ENCODE data around the gene SOX11. TPM values are rescaled to one million over a fixed set of nuclear protein-coding genes. Genes with fewer than 3 reads are reported as not detected.
A peak's percentile ranks its signal among the peaks of the same experiment; 100 is the strongest.

Gene SOX11
- total RNA-seq, 4 donors from 2014 or later: not detected

DNA sequence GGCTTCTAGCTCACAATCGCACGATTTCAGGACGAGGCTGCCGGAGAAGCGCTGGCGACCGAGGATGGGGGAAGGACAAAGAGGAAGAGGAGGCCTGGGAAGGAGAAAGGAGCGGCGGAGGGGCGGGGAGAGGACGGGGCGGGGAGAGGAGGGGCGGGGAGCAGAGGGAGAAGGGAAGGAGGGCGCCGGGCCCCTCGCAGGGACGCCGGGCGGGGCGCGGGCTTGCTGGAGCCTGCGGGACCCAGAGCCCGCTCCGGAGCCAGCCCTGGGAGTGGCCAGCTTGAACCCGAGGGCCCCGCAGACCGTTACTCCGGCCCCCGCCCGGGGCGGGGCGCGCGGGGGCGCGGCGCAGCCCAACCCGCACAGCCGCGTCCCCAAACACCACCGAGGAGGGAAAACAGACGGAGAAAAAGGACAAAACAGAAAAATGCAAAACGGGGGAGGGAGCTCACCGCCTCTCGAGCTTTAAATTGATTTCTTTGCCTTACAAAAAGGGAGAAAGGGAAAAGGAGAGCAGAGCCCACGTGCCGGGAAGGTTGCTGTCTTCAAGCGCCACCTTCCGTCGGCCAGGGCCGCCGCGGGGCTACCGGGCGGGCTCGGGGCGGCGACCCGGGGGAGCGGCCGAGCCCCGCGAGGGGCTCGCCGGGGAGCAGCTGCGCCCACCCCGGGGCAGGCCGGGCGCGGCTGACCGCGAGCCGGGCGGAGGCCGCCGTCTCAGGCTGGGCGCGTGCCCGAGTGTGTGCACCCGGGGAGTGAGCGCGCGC, 781 bp upstream of the SOX11 start:
- TF ChIP-seq CTCF (IDR thresholded peaks at IDR 0.05): no peak
- DNase-seq (ENCODE audit: low spot score) (no peak), ATAC-seq (ENCODE audit: low FRiP score) (no peak)

- TF ChIP-seq CTCF (IDR thresholded peaks at IDR 0.05): no peak
- no peak for ATAC-seq (ENCODE audit: low FRiP score)
- DNase-seq (ENCODE audit: low spot score): no peak
These were observed 540 bp downstream of the SOX11 start for GRCh38 chr2:5692561-5693286.

DNA sequence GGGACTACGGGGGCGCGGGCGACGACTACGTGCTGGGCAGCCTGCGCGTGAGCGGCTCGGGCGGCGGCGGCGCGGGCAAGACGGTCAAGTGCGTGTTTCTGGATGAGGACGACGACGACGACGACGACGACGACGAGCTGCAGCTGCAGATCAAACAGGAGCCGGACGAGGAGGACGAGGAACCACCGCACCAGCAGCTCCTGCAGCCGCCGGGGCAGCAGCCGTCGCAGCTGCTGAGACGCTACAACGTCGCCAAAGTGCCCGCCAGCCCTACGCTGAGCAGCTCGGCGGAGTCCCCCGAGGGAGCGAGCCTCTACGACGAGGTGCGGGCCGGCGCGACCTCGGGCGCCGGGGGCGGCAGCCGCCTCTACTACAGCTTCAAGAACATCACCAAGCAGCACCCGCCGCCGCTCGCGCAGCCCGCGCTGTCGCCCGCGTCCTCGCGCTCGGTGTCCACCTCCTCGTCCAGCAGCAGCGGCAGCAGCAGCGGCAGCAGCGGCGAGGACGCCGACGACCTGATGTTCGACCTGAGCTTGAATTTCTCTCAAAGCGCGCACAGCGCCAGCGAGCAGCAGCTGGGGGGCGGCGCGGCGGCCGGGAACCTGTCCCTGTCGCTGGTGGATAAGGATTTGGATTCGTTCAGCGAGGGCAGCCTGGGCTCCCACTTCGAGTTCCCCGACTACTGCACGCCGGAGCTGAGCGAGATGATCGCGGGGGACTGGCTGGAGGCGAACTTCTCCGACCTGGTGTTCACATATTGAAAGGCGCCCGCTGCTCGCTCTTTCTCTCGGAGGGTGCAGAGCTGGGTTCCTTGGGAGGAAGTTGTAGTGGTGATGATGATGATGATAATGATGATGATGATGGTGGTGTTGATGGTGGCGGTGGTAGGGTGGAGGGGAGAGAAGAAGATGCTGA, 1.4 kb downstream of the SOX11 start:
- DNase-seq (ENCODE audit: low spot score): no peak
- TF ChIP-seq CTCF (IDR thresholded peaks at IDR 0.05): no peak
- ATAC-seq (ENCODE audit: low FRiP score): peak; percentile 13

DNA sequence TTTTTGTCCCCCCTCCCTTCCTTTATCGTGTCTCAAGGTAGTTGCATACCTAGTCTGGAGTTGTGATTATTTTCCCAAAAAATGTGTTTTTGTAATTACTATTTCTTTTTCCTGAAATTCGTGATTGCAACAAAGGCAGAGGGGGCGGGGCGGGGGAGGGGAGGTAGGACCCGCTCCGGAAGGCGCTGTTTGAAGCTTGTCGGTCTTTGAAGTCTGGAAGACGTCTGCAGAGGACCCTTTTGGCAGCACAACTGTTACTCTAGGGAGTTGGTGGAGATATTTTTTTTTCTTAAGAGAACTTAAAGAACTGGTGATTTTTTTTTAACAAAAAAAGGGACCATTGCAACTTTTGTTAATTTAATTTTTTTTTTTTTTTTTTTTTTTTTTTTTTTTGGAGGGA, 2.1 kb downstream of the SOX11 start:
- DNase-seq (ENCODE audit: low spot score) (no peak), ATAC-seq (ENCODE audit: low FRiP score) (no peak)
- TF ChIP-seq CTCF (IDR thresholded peaks at IDR 0.05): no peak

DNA sequence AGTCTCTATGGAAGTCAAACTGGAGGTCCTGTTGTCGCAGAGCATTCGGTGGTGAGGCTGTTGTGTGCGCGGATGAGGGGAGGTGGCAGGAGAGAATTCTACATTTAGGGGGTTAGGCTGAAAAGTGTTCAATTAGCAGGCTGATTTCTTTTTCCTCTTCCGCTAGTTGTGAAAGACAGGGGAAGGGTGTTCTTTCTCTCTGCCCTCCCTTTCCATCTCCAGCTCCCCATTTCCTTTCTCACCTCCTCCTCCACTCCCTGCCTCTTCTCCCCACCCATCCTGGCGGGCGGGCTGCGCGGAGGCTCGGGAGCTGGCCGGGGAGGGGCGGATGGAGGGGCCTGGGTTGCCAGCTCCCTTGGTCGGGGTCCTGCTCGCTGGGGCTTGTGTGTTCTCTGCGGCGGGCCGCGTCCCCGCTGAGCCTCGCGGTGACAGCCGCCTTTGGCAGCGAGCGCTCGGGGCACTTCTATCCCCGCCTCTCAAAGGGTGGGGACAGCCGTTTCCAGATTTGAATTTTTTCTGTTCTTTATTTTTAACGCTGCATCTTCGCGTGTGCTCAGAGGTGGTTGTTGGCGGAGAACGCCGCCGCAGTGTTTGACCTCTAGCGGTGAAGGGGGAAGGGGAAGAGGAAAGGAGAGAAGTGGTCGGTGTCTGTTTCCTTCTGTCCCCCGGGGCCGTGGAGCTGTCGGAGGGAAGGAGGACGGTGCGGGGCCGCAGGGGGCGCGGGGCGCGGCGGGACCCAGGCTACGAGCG, 3.6 kb downstream of the SOX11 start:
- no peak for TF ChIP-seq CTCF (IDR thresholded peaks at IDR 0.05)
- no peak for ATAC-seq (ENCODE audit: low FRiP score)
- DNase-seq (ENCODE audit: low spot score): no peak

GRCh38 chr2:5696404-5696944, 4.3 kb downstream of the SOX11 start:
- DNase-seq (ENCODE audit: low spot score) (no peak), ATAC-seq (ENCODE audit: low FRiP score) (no peak)
- TF ChIP-seq CTCF (IDR thresholded peaks at IDR 0.05): no peak
